HG03139 (cell line): ENCODE measurements around the gene NCOA3.
A peak's percentile ranks its signal among the peaks of the same experiment; 100 is the strongest.
"Not testable (repeated sequence)": the region's sequence is repeated elsewhere in the genome, so short reads cannot be mapped to it uniquely, and the experiment has no call there.

Experiments
- ATAC-seq: cut with Tn5 transposase; IDR thresholded peaks from one replicate; pipeline ENCODE4 v1.9.1; 2021; ENCODE audit not compliant: unreplicated experiment

Gene NCOA3

GRCh38 chr20:47501482-47502270 is at the start of gene NCOA3:
Gene NCOA3, plus strand, starts transcription at chr20:47501887. Its CDS starts 120,361 bp downstream, at chr20:47622248.
- ATAC-seq = peak; percentile 72

GRCh38 chr20:47452736-47453161 is 48.9 kb upstream of the NCOA3 start:
- ATAC-seq = no peak

DNA sequence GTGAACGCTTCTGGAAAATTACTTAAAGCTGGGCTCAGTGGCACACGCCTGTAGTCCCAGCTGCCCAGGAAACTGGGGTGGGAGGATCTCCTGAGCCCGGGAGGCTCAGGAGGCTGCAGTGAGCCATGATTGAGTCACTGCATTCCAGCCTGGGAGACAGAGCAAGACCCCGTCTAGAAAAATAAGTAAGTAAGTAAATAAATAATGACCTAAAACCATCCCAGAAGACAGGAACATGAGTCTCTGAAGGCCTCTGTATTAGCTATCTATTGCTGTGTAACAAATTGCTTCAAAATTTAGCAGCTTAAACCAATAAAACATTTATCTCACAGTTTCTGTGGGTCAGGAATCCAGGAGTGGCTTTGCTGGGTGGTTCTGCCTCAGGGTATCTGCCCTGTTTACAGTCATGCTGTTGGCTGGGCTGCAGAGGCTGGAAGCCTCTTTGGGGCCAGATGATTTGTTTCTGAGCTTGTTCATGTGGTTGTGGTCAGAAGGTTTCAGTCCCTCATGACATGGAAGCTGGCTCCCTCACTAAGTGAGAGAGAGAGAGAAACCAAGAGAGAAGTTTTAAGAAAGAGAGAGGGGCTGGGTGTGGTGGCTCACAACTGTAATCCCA is 48.4 kb upstream of the NCOA3 start:
- peak; percentile 72 for ATAC-seq

DNA sequence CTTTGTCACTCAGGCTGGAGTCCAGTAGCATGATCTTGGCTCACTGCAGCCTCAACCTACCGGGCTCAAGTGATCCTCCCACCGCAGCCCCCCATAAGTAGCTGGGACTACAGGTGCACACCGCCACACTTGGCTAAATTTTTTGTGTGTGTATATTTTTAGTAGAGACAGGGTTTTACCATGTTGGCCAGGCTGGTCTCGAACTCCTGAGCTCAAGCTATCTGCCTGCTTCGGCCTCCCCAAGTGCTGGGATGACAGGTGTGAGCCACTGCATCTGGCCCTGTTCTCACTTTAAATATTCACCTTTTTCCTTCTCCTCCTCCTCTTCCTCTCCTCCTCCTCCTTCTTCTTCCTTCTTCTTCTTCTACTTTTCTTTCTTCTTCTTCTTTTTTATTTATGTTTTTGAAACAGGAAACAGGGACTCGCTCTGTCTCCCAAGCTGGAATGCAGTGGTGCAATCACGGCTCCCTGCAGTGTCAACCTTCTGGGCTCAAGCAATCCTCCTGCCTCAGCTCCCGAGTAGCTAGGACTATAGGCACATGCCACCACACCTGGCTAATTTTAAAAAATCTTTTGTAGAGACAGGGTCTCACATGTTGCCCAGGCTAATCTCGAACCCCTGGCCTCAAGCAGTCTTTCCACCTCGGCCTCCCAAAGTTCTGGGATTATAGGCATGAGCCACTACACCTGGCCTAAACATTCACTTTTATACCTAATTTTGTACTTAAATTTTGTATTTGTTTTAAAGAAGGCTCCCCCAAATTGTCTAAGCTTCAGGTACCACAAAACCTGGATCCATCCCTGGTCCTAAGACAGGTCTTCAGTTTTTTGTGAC is 47.2 kb upstream of the NCOA3 start:
- ATAC-seq = no peak

DNA sequence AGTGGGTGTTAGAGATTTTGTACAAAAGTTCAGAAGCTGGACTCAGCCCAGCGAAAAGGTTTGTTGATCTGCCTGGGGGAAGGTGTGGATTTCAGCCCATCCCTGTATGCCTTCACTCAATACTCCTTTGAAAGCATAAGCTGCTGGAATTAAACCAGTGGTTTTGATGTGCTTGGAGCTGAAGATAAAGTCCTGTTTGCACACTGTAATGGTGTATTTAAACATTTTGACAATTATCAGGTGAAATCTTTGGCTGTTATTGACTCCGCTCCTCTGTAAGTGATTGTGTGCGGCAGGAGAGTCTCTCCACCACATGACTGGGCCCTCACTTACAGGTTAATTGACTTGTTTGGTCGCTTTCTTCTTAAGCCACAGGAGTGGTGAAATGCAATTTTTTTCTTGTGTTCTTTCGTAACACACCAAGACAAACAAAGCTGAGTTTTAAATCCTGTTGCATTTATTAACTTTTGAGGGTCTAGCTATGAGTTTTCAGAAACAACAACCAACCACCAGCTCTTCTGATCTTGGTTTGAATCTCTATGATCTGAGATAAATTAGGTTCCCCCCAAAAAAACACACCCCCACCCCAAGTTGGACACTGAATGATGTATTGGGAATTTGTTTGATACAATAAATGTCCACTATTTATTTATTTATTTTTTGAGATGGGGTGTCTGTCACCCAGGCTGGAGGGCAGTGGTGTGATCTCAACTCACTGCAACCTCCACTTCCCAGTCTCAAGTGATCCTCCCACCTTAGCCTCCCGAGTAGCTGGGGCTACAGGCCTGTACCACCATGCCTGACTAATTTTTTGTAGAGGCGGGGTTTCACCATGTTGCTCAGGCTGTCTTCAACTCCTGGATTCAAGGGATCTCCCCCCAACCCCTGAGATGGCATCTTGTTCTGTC is 46.3 kb upstream of the NCOA3 start:
- no peak for ATAC-seq

- ATAC-seq = no peak
Observed at GRCh38 chr20:47456041-47456537, 45.6 kb upstream of the NCOA3 start.

DNA sequence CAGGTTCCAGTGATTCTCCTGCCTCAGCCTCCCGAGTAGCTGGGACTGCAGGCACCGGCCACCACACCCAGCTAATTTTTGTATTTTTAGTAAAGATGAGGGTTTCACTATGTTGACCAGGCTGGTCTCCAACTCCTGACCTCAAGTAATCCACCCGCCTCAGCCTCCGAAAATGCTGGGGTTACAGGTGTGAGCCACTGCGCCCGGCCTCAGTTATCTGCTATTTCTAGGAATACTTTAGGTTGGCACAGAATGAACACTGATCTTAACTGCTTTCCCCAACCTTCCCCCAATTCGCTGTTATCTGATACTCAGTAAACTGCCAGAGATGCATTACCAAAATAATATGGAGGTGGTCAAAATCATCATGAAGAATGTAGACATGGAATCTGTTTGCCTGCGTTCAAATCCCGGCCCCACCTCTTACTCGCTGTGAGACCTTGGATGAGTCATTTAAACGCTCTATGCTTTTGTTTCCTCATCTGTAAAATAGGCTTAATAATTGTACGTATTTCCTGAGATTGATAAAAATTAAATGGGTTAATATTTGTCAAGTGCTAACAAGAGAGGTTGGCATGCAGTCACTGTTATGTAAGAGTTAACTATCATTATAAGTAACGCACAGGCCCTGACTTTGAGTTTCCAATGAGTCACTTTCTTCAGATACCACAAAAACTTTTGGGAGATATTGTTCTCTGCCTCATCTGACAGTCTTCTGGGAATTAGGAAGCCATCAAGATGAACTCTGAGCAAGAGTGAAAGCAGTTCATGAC is 44.5 kb upstream of the NCOA3 start:
- ATAC-seq = no peak

DNA sequence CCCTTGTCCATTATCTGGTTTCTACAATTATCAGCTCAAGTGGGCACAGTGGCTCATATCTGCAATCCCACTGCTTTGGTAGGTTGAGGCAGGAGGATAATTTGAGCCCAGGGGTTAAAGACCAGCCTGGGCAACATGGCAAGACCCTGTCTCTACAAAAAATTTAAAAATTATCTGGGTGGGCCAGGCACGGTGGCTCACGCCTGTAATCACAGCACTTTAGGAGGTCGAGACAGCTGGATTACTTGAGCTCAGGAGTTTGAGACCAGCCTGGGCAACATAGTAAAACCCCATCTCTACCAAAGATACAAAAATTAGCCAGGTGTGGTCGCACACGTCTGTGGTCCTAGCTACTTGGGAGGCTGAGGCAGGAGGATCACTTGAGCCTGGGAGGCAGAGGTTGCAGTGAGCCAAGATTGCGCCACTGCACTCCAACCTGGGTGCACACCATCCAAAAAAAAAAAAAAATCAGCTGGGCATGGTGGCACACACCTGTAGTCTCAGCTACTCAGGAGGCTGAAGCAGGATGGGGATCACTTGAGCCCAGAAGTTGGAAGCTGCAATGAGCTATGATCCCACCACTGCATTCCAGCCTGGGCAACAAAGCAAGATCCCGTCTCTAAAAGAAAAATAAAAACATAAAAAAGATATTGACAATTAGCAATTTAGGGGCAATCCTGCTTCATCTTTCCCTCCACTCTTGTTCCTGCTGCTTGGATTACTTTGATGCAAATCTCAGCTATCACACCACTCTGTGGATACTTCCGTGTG is 43.2 kb upstream of the NCOA3 start:
- ATAC-seq = not testable (repeated sequence)

DNA sequence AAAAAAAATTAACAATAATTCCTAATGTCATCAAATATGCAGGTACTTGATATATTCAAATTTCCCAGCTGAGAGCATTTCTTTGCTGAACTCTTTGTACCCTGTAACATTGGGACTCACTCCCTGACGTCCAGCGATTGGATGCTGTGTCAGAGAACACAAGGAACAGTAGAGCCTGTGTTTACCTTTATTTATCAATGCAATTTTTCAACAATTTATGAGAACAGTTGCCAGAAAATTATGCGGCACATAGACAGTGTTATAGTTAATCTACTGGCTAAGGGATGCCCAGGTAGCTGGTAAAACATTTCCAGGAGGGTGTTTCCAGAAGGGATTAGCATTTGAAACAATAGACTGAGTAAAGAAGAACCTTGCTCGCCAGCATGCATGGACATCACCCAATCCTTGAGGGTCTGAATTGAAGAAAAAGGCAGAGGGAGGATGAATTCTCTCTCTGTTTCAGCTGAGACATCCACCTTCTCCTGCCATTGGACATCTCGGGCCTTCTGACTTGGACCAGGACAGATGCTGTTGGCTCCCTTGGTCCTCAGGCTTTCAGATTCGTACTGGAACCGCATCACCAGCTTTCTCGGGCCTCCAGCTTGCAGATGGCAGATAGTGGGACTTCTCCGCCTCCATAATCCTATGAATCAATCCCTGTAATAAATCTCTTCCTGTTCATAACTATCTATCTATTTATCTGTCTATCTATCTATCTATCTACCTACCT is 42.2 kb upstream of the NCOA3 start:
- ATAC-seq = no peak

- not testable (repeated sequence) for ATAC-seq
Observed at GRCh38 chr20:47460761-47461112, 41.0 kb upstream of the NCOA3 start.

DNA sequence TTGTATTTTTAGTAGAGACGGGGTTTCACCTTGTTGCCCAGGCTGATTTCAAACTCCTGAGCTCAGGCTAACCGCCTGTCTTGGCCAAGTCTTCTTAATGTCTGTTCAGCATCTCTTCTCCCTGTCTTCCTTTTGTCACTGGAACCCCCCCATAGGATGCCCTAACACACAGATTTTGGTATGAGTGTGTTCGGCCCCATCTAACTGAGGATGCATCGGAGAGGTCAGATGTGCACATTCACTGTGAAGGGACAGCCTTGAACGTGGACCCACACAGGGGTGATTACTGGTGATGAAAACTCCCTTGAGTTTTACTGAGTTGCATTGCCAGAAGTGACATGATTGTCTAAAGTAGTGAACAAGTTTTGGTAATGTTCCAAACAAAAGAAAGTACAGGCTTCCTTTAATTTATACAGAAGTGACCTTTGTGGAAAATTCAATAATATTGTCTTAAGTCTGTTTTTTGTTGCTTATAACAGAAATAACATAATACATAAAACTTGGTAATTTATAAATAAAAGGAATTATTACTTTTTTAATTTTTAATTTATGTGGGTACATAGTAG is 40.5 kb upstream of the NCOA3 start:
- no peak for ATAC-seq

DNA sequence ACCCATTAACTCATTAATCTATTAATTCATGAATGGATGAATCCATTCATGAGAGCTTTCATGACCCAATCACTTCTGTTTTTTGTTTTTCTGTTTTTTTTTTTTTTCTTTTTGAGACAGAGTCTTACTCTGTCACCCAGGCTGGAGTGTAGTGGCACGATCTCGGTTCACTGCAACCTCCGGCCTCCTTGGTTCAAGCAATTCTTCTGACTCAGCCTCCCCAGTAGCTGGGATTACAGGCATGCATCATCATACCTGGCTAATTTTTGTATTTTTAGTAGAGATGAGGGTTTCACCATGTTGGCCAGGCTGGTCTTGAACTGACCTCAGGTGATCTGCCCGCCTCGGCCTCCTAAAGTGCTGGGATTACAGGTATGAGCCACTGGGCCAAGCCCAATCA is 39.8 kb upstream of the NCOA3 start:
- ATAC-seq = not testable (repeated sequence)

- ATAC-seq = no peak
Observed at GRCh38 chr20:47464380-47465101, 37.1 kb upstream of the NCOA3 start.

GRCh38 chr20:47465335-47466090 is 36.2 kb upstream of the NCOA3 start:
- no peak for ATAC-seq

DNA sequence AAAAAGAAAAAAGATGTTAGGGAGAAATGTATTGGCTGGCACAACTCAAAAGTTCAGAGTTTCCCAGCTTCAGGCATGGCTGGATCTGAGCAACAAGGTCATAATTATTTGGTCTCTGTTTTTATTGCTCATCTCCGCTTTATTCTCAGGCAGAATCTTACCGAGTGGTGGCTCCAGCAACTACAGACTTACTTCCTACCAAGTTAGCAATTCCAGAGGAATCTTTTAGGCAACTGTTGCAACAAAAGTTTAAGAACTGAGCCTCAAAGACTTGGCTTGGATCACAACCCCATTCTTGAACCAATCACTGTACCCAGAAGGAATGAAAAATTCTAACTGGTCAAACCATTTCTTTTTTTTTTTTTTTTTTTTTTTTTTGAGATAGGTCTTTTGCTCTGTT is 35.5 kb upstream of the NCOA3 start:
- no peak for ATAC-seq

- no peak for ATAC-seq
Observed at GRCh38 chr20:47466704-47467459, 34.8 kb upstream of the NCOA3 start.
